HG03565 (cell line): ENCODE results near the gene ANGPTL2.

Experiments
- ATAC-seq: cut with Tn5 transposase; IDR thresholded peaks from one replicate; pipeline ENCODE4 v1.9.1; 2021; ENCODE audit warnings: mild to moderate bottlenecking, moderate library complexity; ENCODE audit not compliant: unreplicated experiment

The ANGPTL2 gene

DNA sequence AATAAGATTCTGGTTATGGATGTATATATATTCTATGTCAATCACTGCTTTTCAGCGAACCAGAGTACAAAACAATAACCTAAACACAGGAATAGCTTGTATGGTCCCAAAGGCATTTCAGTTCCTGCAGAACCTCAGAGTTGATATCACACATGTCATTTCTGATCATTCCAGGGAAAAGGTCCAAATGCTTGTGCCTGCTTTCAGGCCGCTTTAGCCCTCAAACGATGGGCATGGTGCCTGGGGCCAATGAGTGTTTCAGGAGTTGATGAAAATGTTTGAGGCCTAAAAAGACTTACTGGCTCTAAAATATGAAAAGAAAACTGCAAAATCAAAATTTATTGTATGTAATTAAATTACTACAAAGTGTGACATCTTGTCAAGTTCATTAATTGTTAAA is 22.8 kb downstream of the ANGPTL2 start:
- ATAC-seq: no peak

DNA sequence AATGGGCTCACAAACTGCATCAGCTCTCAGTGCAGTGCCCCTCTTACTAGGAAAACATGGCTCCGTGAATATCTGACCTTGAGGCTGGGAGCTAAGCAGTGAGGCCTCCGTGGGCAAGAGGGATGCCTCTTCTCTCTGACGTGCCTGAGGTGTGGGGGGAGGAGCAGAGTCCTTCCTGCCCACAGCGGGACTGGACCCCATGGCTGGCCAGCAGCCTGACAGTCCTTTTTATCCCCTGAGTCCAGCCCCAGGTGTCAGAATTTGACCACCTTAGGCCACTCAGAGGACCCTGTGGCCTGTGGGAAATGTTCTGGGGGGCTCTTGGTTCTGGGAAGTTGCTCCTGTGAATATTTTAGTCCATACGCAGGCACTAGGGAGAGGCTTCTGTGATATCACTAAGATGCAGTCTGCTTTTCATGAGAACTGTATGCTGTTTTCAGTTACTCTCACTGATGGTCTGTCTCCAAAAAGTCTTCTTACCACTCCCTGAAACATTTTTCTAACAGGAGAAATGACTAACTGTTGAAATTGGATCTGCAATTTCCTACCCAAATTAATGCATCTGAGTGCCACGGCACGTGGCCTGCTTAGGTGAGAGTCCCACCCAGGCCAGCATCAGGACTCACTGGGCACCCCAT is 23.4 kb downstream of the ANGPTL2 start:
- no peak for ATAC-seq

DNA sequence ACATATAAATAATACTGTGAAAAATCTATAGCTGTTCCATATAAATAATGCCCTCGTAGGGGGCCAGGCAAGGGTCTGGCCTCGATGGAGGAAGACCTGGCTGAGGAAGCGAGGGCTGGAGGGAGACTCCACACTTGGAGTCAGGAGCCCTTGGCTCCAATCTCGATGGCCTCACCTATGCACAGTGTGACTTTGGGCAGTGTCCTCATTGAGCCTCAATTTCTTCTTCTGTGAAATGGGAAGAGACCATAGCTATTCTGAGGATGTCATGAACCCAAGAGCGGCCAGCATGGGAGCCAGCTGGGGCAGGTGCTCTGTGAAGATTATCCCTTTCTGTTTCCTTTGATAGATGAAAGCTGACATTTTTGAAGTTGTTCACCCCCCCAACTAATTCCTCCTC is 24.8 kb downstream of the ANGPTL2 start:
- no peak for ATAC-seq

DNA sequence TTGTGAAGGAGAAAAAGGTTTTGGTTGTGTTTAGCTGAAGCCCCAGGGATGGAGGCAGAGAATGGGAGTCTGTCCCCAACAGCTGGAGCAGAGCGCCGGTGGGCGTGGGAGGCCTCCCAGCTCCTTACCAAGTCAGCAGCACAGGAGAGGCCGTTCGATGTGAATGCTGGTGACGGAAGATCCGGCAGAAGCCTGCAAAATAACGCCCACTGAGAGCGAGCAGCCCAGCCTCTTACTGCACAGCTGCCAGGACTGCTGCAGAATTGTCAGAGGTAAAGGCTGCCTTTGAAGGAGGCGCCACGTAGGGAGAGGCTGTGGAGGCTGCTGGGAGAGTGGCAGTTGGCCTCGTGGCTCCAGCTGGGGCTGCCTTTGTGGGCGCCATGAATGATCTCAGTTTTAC is 26.2 kb downstream of the ANGPTL2 start:
- ATAC-seq: no peak

DNA sequence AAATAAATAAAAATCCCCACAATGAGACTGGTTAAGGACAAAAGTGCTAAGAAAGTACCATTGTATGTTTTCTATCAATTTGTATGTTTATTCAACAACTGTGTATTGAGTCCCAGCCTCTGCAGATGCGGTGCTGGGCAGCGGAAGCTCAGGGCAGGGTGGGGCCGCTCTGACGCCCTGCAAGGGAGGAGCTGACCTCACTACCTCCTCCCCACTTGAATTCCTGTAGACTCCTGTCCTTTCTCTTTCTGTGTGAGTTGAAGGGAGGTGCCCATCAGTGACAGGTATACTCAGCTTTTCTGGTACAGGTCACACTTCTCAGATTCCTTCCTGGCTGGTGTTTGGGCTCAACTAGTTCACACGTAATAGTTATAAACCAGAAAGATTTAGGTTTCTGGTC is 27.0 kb downstream of the ANGPTL2 start:
- no peak for ATAC-seq

DNA sequence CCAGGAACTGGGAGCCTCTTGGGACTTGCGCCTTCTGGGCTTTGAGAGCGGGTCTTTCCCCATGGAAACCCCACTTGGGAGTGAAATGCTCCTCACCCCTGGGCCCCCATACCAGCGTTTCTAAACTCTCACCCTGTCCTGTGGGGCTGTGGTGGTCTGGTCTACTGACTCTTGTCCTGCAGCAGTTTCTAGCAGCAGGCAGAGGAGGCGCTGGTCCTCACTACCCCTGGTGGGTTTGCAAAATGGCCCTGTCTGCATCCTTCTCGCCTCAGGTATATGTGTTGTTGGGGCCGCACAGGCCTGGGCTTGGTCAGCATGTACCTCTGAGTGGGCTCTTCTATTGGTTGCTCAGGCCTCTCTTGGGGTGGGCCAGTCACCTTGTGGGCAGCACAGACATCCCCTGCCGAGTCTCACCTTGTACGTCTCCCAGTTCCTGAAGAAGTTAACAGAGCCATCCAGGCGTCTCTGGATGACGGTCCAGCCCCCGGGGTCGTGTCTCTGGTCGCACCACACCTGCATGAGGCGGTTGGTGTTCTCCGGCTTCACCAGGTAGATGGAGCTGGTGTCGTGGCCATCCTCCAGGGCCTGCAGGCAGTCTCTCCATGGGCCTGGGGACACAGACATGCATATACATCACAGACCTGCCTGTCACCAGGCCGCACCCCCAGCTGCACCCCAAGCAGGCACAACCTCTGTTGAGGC is 29.0 kb downstream of the ANGPTL2 start:
- no peak for ATAC-seq

DNA sequence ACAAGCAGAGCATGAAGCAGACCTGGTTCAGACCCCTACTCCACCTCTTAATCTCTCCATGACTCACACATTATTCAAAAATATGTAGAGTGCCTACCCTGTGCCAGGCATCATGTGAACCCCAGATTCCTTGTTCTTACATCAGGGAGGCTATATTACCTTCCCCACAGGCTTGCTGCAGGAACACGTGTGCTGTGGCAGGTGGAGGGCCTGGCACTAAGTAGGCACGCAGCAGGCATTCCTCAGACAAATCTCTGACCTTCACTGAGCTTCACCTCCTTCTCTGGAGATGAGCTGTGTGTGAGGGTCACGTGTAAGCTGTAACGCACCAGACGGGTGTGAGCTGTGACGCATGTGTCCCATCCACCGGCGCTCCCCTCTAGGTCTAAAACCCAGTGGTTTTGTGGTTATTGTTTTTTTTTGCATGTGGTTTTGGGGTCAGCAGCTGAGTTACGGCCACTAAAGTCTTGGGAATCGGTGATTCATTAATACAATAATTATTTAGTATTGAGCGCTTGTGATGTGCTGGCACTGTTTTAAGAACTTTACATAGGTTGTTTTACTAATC is 30.3 kb downstream of the ANGPTL2 start:
- no peak for ATAC-seq

DNA sequence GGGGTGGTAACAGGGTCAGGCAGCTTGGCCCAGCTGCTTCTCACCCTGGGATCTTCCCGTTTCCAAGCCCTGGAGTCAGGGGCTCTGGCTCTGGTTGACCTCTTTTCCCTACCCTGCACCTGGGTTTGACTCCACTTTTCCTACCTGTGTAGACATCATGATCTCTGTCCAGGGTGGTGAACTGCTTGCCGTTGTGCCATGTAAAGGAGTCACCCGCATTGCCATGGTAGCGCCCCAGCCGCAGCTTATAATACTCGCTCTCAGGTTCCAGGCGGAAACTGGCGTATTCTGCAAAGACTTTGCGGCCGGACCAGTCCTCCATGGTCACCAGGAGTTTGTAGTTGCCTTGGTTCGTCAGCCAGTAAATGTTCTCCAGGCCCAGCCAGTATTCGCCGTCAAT is 30.9 kb downstream of the ANGPTL2 start:
- no peak for ATAC-seq

DNA sequence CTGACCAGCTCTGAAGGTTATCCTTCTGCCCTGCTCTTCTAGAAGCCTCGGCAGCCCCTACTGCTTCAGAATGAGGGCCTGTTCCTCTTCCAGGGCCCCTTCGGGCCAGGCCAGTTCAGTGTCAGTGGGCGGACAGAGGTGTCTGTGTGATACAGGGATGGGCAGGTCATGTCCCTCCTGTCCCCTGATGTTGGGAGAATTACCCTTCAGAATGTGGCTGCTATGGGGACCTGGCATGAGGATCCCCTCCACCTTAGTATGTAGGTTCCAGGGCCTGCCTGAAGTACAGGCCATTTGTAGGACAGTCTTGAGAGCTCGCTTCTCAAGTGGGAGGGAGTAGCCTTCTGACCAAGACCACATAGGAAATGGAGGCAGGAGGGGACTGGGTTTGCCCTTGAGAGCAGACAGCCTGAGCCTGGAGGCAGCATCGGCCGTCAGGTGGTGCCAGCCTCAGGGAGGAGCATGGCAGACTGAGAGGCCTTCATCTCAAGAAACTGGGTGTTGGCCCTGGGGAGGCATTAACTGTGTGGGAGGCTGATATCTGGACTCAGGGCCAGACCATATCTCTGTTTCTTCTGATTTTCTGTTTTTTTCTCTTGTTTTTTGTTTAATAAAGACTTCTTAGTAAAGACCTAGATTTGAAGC is 32.0 kb downstream of the ANGPTL2 start:
- ATAC-seq: no peak

DNA sequence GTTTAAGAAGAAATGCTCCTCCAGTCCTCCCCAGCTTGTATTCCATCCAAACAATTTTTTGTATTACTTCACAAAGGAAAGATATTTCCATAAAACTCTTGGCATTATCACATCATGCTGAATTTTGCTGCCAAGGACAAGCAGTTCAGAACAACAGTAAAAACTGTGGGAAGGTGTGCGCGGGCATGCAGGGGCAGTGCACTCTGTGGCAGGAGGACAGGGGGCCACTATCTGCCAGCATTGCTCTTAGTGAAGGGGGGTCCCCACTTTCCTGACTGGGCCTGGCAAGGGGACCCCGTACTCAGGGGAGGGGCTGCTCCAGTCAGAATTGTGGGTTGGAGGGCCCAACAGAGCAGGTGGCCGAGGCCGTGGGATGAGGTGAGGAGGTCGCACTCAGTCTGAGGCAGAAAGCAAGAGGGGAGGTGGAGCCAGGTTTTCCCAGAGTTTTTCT is 32.8 kb downstream of the ANGPTL2 start:
- ATAC-seq: no peak

DNA sequence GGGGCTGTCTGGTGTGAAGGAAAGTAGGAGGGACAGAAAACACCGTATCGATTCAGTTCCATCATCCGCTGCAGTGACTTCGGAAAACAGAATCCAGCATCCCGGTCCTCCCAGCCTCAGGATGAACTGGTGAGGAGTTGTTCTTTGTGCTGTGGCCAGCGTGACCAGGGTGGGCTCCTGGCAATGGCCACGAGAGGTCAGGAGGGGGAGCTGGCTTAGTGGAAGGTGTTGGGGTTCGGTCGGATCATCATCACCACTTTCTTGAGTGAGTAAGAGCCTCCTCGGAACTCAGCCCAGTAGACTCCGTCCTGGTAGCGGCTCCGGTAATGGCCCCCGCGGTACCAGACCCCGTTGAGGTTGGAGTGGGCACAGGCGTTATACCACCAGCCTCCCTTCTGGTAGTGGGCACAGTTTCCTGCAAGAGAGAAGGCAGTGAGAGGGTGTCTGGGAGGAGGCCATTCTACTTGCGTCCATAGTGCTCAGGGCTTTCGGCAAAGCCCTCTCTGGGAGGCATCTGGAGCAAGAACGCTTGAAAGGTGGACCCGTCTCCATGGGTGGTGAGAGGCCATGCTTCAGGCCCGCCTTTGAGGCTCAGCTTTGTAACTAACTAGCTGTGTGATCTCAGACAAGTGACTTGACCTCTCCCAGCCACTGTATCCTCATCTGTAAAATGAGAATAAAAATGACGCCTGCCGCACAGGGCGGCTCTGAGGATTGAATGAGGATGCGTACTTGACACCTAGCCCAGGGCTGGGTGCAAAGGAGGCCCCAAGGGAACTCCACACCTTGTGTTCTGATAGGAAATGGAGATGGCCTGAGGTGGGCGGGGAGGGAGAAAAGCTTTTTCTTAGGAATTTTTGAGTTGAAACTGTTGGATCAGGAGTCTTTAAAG is 33.5 kb downstream of the ANGPTL2 start:
- no peak for ATAC-seq

DNA sequence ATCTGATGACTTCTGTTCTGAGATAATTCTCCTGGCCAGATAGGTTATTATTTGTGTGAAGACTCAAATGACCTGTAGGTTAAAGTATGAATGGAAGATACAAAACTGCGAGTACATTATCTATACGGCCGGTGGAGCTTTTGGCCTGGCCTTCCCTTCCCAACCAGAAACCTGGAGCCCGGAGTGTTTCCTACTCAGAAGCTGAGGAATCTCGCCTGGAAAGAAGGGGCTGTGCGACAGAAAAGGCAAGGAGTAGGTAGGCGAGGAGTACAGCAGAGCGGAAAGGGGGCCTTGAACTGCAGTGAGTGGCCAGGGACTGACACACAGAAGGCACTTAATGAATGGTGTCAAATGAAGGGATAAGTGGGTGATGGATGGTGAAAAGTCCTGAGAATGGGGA is 34.6 kb downstream of the ANGPTL2 start:
- no peak for ATAC-seq

DNA sequence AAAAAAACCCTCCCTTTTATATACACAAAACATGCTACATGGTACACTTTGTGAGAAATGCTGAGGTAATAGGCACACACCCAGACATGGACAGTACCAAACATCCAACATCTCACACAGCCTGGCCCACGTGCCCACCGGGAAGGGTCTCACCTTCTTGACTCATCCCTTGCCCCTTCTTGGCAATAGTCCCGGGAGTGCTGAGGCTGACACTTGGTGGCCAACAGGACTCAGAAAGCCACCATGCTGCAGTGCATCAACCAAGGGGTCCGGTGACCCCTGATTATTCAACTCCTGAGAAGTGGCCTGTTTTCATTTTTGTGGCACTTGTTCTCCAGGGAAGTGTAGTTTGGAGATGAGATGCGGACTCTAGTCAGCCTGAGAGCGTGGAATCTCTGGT is 35.0 kb downstream of the ANGPTL2 start:
- ATAC-seq: no peak

DNA sequence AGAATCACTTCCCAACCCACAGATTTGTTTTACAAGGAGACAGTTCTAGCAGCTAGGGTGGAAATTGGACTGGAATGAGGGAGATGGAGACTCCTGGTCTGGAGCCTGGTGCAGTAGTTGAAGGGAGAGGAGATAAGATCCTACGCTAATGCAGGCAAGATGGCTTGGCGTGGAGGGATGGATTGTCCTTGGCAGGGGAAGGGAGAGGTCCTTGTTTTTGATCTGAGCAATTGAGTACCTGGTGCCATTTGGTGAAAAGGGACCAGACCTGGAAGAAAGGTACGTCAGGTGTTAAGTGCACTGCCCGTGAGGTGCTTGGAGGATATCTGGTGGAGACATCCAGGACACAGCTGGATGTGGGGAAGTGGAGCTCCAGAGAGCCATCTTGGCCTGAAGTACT is 35.7 kb downstream of the ANGPTL2 start:
- ATAC-seq: no peak

DNA sequence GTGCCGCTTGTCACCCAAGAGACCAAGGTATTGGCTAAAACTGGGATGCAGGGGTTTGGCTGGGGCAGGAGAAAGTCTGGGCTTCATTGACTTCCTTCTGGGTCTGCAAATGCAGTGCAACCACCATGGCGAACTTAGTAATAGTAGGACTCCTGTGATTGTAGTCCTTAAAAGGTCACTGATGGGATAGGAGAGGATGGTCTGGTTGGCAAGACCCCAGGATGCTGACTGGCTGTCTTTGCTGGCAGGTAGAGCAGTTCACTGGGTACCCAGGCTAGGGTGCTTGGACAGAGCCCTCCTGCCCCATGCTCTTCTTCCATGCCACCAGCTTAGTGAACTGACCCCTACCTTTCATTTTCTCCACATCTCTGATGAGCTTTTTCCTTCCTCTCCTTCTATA is 37.2 kb downstream of the ANGPTL2 start:
- no peak for ATAC-seq

DNA sequence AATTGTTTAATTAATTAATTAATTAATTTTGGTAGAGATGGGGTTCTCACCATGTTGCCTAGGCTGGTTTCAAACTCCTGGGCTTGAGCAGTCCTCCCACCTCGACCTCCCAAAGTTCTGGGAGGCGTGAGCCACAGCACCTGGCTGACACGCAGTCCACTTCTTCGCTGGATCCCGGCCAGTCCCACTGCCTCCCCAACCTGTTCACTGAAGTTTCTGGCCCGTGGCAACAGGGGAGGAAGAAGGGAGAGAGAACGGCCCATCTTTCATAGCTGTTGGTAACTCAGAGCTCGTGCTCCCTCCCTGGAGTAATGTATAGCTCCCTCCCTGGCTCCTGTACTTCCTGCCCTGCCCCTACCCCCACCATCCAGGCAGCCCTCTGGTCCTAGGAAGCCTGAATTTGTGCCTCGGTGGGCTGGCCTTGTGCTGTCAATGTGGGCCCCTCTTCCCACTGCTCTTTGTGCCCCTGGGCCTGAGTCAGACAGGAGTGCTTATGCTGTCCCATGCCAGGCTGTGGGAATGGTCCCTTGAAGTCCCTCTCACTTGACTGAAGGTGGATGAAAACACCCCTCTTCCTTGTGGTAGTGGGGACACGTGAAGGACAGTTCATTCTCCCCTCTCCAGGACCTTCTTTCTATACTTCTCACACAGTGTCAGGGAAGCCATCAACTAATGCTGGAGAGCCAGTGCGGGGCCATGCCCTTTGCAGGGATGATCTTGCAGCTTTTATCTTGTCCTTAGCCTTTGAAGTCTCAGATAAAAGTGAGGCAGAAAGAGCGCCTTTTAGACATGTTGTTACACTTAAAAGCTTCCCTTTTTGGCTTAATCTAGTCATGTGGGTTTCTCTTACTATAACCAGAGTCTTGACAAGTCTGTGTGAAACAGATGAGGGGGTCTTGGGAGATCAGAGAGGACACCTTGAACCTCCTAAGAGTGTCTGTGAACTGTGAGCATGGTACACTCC is 38.1 kb downstream of the ANGPTL2 start:
- ATAC-seq: no peak

DNA sequence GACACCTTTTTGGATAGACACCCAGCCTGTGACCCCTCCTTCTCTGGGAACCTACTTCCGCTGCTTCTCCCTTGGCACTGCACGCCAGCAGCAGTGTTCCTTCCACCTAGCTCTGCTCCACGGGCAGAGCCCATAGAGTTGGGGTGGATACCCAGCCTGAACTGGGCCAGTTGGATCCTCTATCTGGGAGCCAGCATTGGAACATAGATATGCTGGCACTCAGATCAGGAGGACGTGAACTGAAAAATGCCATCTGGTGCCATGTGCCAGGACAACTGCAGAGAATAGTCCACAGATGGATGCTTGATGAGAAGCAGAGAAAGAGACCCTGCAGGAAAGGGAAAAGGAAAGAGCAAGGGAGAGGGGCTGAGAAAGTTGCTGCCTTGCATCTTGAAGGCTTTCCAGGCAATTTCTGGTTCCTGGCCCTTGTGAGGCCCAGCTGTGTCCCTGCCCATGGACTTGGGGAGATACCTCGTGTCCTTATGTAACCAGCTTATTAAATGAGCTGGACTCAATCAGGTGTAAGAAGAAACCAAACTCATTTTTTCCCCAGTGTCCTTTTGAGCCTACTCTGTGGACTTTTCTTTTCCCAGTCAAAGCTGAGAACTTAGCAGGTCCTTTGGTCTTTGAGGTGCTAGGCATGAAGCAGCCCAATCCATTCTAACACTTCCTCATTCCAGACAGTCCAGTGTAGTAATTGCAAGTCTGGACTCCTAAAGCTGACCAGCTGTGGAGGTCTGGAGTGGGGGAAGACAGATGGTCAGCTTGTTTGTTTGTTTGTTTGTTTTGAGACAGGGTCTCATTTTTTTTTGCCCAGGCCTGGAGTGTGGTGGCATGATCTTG is 39.1 kb downstream of the ANGPTL2 start:
- ATAC-seq: no peak

DNA sequence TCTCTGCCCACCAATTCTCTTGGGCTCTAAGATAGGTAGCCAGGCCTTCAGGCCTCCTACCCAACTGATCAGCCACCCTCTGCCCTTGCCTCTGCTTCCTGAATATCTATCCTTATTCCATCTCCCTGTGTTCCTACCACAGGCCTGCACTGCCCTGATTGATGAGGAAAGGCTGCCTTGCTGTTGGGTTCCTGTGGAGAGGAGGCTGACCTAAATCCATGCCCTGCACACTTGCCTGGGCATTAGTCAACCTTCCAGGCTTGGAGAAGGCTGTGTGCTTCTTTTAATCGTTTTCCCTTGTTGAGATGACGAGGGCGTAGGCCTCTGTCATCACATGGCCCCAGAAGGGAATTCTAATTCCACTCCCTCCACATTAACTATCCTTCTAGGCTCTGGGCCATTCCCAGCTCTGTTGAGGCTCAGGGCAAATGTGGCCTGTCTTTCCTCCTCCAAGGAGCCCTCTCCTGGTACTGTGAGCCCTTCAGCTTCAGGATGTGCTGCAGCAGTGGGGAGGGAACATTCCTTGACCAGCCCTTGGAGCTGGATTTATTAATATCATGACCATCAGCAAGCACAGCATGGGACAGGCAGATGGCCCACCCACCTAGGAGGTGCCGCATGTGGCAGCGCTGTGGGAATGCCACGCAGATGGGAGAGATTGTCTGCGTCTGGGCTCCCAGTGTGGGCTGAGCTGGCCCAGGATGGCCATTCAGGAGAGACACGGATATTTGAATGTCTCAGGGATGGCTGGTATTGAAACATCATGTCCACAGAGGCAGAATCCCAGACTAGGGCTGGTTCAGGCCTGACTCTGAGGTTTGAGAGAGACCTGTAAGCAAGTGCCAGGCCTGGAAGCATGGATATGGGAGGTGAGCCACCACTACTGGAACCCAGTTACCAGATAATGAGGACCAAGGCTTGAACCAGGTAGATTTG is 40.9 kb downstream of the ANGPTL2 start:
- ATAC-seq: no peak
